IMR-90 (cell line): ENCODE data around the gene KPNA5. TPM values are rescaled to one million over a fixed set of nuclear protein-coding genes. Genes with fewer than 3 reads are reported as not detected.

Experiments
- ATAC-seq: fragments of 200-7000 bp; cut with Tn5 transposase; 2 replicates; pipeline ENCODE4 v1.9.1; 2020; ENCODE audit warnings: low read depth, mild to moderate bottlenecking, moderate library complexity
- BruUV-seq: library from RNA; stranded (reverse); fragments of 400-500 nt; replicated peaks from 2 replicates; lab custom pipeline; 2021; lab: Mats Ljungman, UMichigan
- CTCF ChIA-PET: fragments of 300-600 bp; formaldehyde crosslinking; extraction: SDS; loops from one replicate; lab custom pipeline; 2021; ENCODE audit warnings: antibody characterized with exemption; lab: Yijun Ruan, JAX
- POLR2A ChIA-PET: fragments of 300-600 bp; sonication (Branson Sonifier 250); formaldehyde crosslinking; loops from one replicate; lab custom pipeline; 2022; ENCODE audit warnings: antibody characterized with exemption; ENCODE audit not compliant: unreplicated experiment; lab: Charles Lee
- DNase-seq: peaks from one replicate; pipeline ENCODE4 v3.0.0; 2013
- H2AFZ ChIP-seq: replicated peaks from 2 replicates; pipeline ENCODE3; 2013; ENCODE audit warnings: low read length, mild to moderate bottlenecking; ENCODE audit not compliant: poor library complexity
- H2AK5ac ChIP-seq: 2 replicates; pipeline ENCODE4 v1.6.1; 2013; ENCODE audit warnings: low read depth, low read length, inconsistent platforms
- H2AK9ac ChIP-seq: replicated peaks from 2 replicates; pipeline ENCODE3; 2013; ENCODE audit warnings: mild to moderate bottlenecking, low read depth, low read length, moderate library complexity; ENCODE audit not compliant: poor library complexity
- H2BK120ac ChIP-seq: 2 replicates; pipeline ENCODE4 v1.6.1; 2013; ENCODE audit warnings: low read depth, low read length, inconsistent platforms
- H2BK15ac ChIP-seq: 3 replicates; pipeline ENCODE4 v1.6.1; 2013; ENCODE audit warnings: low read depth, low read length, inconsistent platforms
- H2BK20ac ChIP-seq: 2 replicates; pipeline ENCODE4 v1.6.1; 2013; ENCODE audit warnings: low read depth, mild to moderate bottlenecking, inconsistent platforms, low read length, moderate library complexity
- H2BK5ac ChIP-seq: 2 replicates; pipeline ENCODE4 v1.6.1; 2013; ENCODE audit warnings: mild to moderate bottlenecking, low read depth, low read length, inconsistent platforms; ENCODE audit not compliant: poor library complexity, severe bottlenecking
- H3K14ac ChIP-seq: replicated peaks from 2 replicates; pipeline ENCODE4 v1.6.1; 2013; ENCODE audit warnings: low read depth, low read length, inconsistent platforms
- H3K18ac ChIP-seq: 2 replicates; pipeline ENCODE4 v1.6.1; 2013; ENCODE audit warnings: low read depth, low read length, control low read depth
- H3K23ac ChIP-seq: 2 replicates; pipeline ENCODE4 v1.6.1; 2013; ENCODE audit warnings: low read depth, low read length, inconsistent platforms
- H3K27ac ChIP-seq: 2 replicates; pipeline ENCODE4 v1.5.1; 2013; ENCODE audit warnings: mild to moderate bottlenecking, control low read depth, low read length; ENCODE audit not compliant: insufficient read depth
- H3K27me3 ChIP-seq: 2 replicates; pipeline ENCODE4 v1.6.1; 2013; ENCODE audit warnings: low read length; ENCODE audit not compliant: control insufficient read depth, insufficient read depth
- H3K36me3 ChIP-seq: 2 replicates; pipeline ENCODE4 v1.6.1; 2013; ENCODE audit warnings: low read length, mixed read lengths; ENCODE audit not compliant: control insufficient read depth, insufficient read depth
- H3K4ac ChIP-seq: 2 replicates; pipeline ENCODE4 v1.6.1; 2013; ENCODE audit warnings: low read depth, low read length, inconsistent platforms
- H3K4me1 ChIP-seq: 2 replicates; pipeline ENCODE4 v1.6.1; 2013; ENCODE audit warnings: low read length, mixed read lengths; ENCODE audit not compliant: control insufficient read depth, insufficient read depth
- H3K4me2 ChIP-seq: 2 replicates; pipeline ENCODE4 v1.6.1; 2013; ENCODE audit warnings: low read depth, mild to moderate bottlenecking, control low read depth, low read length, moderate library complexity
- H3K4me3 ChIP-seq: 2 replicates; pipeline ENCODE4 v1.5.1; 2013; ENCODE audit warnings: low read depth, mild to moderate bottlenecking, control low read depth, low read length, moderate library complexity; ENCODE audit not compliant: insufficient read depth
- H3K56ac ChIP-seq: 2 replicates; pipeline ENCODE4 v1.6.1; 2013; ENCODE audit warnings: low read length, inconsistent platforms; ENCODE audit not compliant: insufficient read depth; ENCODE audit errors: extremely low read depth
- H3K79me1 ChIP-seq, 2 experiments: 2 replicates each; pipeline ENCODE4 v1.6.1; 2013; ENCODE audit warnings: low read length in 2 of 2, inconsistent platforms in 1 of 2, low read depth in 1 of 2
- H3K9ac ChIP-seq: 2 replicates; pipeline ENCODE4 v1.6.1; 2013; ENCODE audit warnings: low read depth, low read length, control low read depth
- H3K9me1 ChIP-seq: 2 replicates; pipeline ENCODE4 v1.6.1; 2013; ENCODE audit warnings: low read length, inconsistent platforms; ENCODE audit not compliant: insufficient read depth
- H3K9me3 ChIP-seq: 2 replicates; pipeline ENCODE4 v1.6.1; 2013; ENCODE audit warnings: low read length; ENCODE audit not compliant: control insufficient read depth, insufficient read depth
- H4K20me1 ChIP-seq: 2 replicates; pipeline ENCODE4 v1.6.1; 2013; ENCODE audit warnings: low read length, inconsistent platforms; ENCODE audit not compliant: insufficient read depth
- H4K5ac ChIP-seq: 2 replicates; pipeline ENCODE4 v1.6.1; 2013; ENCODE audit warnings: mild to moderate bottlenecking, low read depth, low read length, control low read depth
- H4K8ac ChIP-seq, 2 experiments: 2 replicates each; pipeline ENCODE4 v1.6.1; 2013; ENCODE audit warnings: low read depth in 2 of 2, low read length in 2 of 2, control low read depth in 1 of 2, inconsistent platforms in 1 of 2
- H4K91ac ChIP-seq: 2 replicates; pipeline ENCODE4 v1.6.1; 2013; ENCODE audit warnings: low read depth, low read length, inconsistent platforms; ENCODE audit not compliant: insufficient read depth
- BHLHE40 ChIP-seq: fragments of 150-350 bp; IDR thresholded peaks from 2 replicates; pipeline ENCODE4 v1.6.1; 2016; ENCODE audit warnings: mild to moderate bottlenecking, low read depth, low read length
- CHD1 ChIP-seq: IDR thresholded peaks from 2 replicates; pipeline ENCODE4 v1.6.1; 2012; ENCODE audit warnings: low read depth, low read length, improper control_type of control experiment
- FOS ChIP-seq: fragments of 150-350 bp; IDR thresholded peaks from 2 replicates; pipeline ENCODE4 v1.6.1; 2016; ENCODE audit warnings: low read depth, low read length
- NFE2L2 ChIP-seq: fragments of 150-350 bp; IDR thresholded peaks from 2 replicates; pipeline ENCODE4 v1.6.1; 2016; ENCODE audit warnings: low read depth, mild to moderate bottlenecking, low read length
- POLR2A ChIP-seq: IDR thresholded peaks from 2 replicates; pipeline ENCODE4 v1.6.1; 2012; ENCODE audit warnings: mild to moderate bottlenecking, low read depth, low read length
- RAD21 ChIP-seq: IDR thresholded peaks from 2 replicates; pipeline ENCODE4 v1.6.1; 2012; ENCODE audit warnings: low read length, improper control_type of control experiment
- RCOR1 ChIP-seq: IDR thresholded peaks from 2 replicates; pipeline ENCODE4 v1.6.1; 2012; ENCODE audit warnings: mild to moderate bottlenecking, low read length, improper control_type of control experiment; ENCODE audit not compliant: insufficient replicate concordance
- WGBS, 2 experiments: methylation state at CpG; one replicate each; pipeline versions ENCODE4 v1.1.5 to v1.1.7; 2013; ENCODE audit warnings: missing lambda C conversion rate in 2 of 2; ENCODE audit not compliant: insufficient read length in 1 of 2; ENCODE audit errors: extremely low coverage in 2 of 2; 5-methylcytosine and 5-hydroxymethylcytosine counted together
- dilution Hi-C: fragments of 300-500 bp; cut with HindIII; formaldehyde crosslinking; loops from one replicate; pipeline ENCODE4 v1.14.3; 2018; ENCODE audit warnings: low sequenced_read_pairs; ENCODE audit not compliant: unreplicated experiment
- in situ Hi-C: fragments of 300-500 bp; cut with MboI; formaldehyde crosslinking; loops from 3 replicates; pipeline ENCODE4 v1.14.3; 2019; ENCODE audit warnings: low sequenced_read_pairs, inconsistent platforms, mixed read lengths
- intact Hi-C: fragments of 100-400 bp; cut with micrococcal nuclease; formaldehyde crosslinking; loops from 2 replicates; pipeline ENCODE4 v1.10.0; 2022
- polyA plus RNA-seq, 3 experiments: library from polyadenylated mRNA; depleted of rRNA; stranded (reverse); fragments of >200 nt; gene quantifications; 2 replicates each; pipeline ENCODE4 v1.2.3, GENCODE V29; 2012; ENCODE audit warnings: low replicate concordance in 1 of 3
- total RNA-seq: library from RNA; depleted of rRNA; stranded (reverse); fragments of >200 nt; gene quantifications from 2 replicates; pipeline ENCODE4 v1.2.3, GENCODE V29; 2012
- TF ChIP-seq, protein P1 (sequence below): fragments of 150-350 bp; IDR thresholded peaks from 2 replicates; pipeline ENCODE4 v1.6.1; 2016; ENCODE audit warnings: low read depth, mild to moderate bottlenecking, low read length, moderate library complexity, borderline replicate concordance
- TF ChIP-seq, protein P2 (sequence below): fragments of 150-350 bp; IDR thresholded peaks from 2 replicates; pipeline ENCODE4 v1.6.1; 2017; ENCODE audit warnings: mild to moderate bottlenecking, antibody characterized with exemption, low read length, low read depth

Gene KPNA5
- total and polyA plus RNA-seq, 2 of the 4 experiments (the other 2 are of a cell fraction) = 2.2 to 5.9 TPM

DNA sequence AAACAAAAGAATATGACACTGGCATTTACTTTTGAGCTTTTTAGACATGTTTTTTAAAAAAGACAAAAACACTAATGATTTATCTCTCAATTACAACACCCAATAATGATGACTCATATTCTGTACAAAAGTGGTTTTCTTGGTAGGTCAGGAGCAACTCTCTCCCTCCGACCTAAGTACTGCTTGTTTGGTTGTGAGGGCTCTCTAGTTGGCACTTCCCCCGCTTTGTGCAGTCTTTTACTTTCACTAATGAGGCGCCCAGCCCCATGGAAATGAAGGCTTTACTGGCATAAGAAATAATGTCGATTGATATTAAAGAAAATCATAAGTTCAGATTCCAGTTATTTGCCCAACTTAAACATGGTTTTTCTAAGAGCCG is 1.3 kb downstream of the KPNA5 start:
- no peak overlapping the region for H2AFZ ChIP-seq

More for the DNA sequence above, 1.3 kb downstream of the KPNA5 start:
- TF ChIP-seq RAD21 (no peak), RCOR1 (no peak), POLR2A (no peak), CHD1 (no peak), NFE2L2 (no peak), FOS (peak; percentile 57; the same call in 1 of the 2 replicates), BHLHE40 (no peak)
- TF ChIP-seq, protein P1, sequence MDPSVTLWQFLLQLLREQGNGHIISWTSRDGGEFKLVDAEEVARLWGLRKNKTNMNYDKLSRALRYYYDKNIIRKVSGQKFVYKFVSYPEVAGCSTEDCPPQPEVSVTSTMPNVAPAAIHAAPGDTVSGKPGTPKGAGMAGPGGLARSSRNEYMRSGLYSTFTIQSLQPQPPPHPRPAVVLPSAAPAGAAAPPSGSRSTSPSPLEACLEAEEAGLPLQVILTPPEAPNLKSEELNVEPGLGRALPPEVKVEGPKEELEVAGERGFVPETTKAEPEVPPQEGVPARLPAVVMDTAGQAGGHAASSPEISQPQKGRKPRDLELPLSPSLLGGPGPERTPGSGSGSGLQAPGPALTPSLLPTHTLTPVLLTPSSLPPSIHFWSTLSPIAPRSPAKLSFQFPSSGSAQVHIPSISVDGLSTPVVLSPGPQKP = no peak
- TF ChIP-seq, protein P2, sequence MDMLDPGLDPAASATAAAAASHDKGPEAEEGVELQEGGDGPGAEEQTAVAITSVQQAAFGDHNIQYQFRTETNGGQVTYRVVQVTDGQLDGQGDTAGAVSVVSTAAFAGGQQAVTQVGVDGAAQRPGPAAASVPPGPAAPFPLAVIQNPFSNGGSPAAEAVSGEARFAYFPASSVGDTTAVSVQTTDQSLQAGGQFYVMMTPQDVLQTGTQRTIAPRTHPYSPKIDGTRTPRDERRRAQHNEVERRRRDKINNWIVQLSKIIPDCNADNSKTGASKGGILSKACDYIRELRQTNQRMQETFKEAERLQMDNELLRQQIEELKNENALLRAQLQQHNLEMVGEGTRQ = no peak
- ATAC-seq = no peak; the same call in 1 of the 2 replicates
- BruUV-seq = no TSS peak
- Histone ChIP-seq H4K5ac (no peak overlapping the region), H3K4me1 (no peaks in the 10 kb centered on the region; the same call in 1 of the 2 replicates), H3K79me1 (peaks cover 7 to 25% of the 10 kb centered on the region in 2 experiments; a peak in 3 of 4 replicates), H2BK20ac (no peak overlapping the region), H2AK5ac (no peak overlapping the region), H2BK5ac (no peak overlapping the region), H3K9me1 (no peaks in the 10 kb centered on the region), H4K8ac (no peak overlapping the region), H2BK15ac (no peak overlapping the region), H3K56ac (no peak overlapping the region), H3K9ac (0 out of 2 replicates have a peak overlapping the region, but pooled peaks have one; percentile 3), H3K27me3 (no peaks in the 10 kb centered on the region), H3K14ac (no peak overlapping the region), H3K4ac (no peak overlapping the region), H4K91ac (no peak overlapping the region), H3K27ac (no peak overlapping the region), H3K18ac (no peak overlapping the region), H2BK120ac (no peak overlapping the region), H3K4me3 (peak overlapping the region; percentile 32), H3K9me3 (no peaks in the 10 kb centered on the region), H3K23ac (no peak overlapping the region), H2AK9ac (no peak overlapping the region), H3K36me3 (no peaks in the 10 kb centered on the region), H3K4me2 (peak overlapping the region; percentile 76), H4K20me1 (peaks cover 3% of the 10 kb centered on the region; the same call in 1 of the 2 replicates)
- peak; percentile 55 for DNase-seq
- dilution Hi-C loops (no loop called here), in situ Hi-C loops (no loop called here), intact Hi-C loops (no loop called here)
- POLR2A ChIA-PET = no interaction called here
- 83% methylated on average over 1 of the region's 5 CpGs; no CpG with 5 or more reads in 1 of the 2 experiments for WGBS, 2 experiments
- CTCF ChIA-PET = no interaction called here
